Brain microvascular endothelial cell (primary cell): ENCODE data around the gene SHISA9.

ENCODE experiments used
- DNase-seq: peaks from one replicate; pipeline ENCODE4 v3.0.0-alpha.2; 2020
- H3K27ac ChIP-seq: fragments of 250-450 bp; sonication (Bioruptor Pico); 2 replicates; pipeline ENCODE4 v1.5.1; 2020; ENCODE audit warnings: mild to moderate bottlenecking, moderate library complexity
- H3K27me3 ChIP-seq: fragments of 250-450 bp; sonication (Bioruptor Pico); replicated peaks from 2 replicates; pipeline ENCODE4 v1.5.1; 2020; ENCODE audit warnings: mild to moderate bottlenecking
- H3K36me3 ChIP-seq: fragments of 250-450 bp; sonication (Bioruptor Pico); replicated peaks from 2 replicates; pipeline ENCODE4 v1.5.1; 2020; ENCODE audit warnings: mild to moderate bottlenecking
- H3K4me3 ChIP-seq: 2 replicates; pipeline ENCODE4 v1.5.1; 2011; ENCODE audit warnings: low read depth, mild to moderate bottlenecking, control low read depth, low read length, moderate library complexity
- CTCF ChIP-seq: IDR thresholded peaks from 2 replicates; pipeline ENCODE4 v1.5.1; 2011; ENCODE audit warnings: low read depth, mild to moderate bottlenecking, moderate library complexity, low read length, control low read depth, inconsistent platforms; ENCODE audit errors: missing control alignments
- in situ Hi-C: cut with HindIII; loops from 2 replicates; pipeline ENCODE4 v1.10.0; 2017; ENCODE audit warnings: low sequenced_read_pairs, low pct_ligation_motif_present

The SHISA9 gene

DNA sequence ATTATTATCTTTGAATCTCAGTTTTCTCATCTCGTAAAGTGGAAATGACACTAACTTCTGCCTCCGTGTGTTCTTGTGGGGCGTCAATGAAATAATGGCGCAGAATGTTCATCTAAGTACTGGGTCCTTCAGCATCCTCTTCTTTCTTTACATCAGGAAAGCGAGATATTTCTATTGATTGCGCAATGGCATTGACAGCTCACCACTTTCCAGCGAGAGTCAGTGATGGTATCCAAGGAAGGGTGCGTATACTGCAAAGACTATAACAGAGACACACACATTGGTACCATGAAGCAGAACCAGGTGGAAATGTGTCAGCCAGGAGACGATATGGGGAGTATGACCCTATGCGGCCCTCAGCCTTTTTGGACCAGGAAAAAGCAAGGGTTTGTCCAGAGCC, 162.1 kb downstream of the SHISA9 start:
- Histone ChIP-seq H3K27ac (no peak overlapping the region), H3K36me3 (no peaks in the 10 kb centered on the region), H3K4me3 (no peak overlapping the region), H3K27me3 (no peaks in the 10 kb centered on the region)
- in situ Hi-C loops, result no loop called here
- no peak for TF ChIP-seq CTCF
- no peak for DNase-seq

DNA sequence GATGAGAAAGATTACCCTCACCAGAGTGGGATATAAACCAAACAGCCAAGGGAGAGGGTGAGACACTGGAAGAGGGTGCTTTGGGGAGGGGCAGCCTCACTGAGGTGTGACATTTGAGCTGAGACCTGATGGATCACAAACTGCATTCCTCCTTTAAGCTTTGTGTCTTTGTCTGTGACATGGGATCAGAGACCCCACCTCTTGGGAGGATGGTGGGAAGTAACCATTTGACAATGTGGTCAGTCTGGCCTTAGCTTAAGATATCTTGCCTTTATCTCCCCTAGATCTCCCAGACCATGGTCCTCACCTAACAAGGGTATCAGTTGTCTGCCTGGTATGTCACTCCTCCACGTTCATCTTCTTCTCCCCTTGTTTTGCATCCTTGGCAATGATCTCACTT, 163.4 kb downstream of the SHISA9 start:
- no peaks in the 10 kb centered on the region for H3K27me3 ChIP-seq
- no peak overlapping the region for H3K27ac ChIP-seq
- no peak for DNase-seq
- in situ Hi-C loops, result no loop called here
- no peak for TF ChIP-seq CTCF
- no peaks in the 10 kb centered on the region for H3K36me3 ChIP-seq
- H3K4me3 ChIP-seq, result no peak overlapping the region

DNA sequence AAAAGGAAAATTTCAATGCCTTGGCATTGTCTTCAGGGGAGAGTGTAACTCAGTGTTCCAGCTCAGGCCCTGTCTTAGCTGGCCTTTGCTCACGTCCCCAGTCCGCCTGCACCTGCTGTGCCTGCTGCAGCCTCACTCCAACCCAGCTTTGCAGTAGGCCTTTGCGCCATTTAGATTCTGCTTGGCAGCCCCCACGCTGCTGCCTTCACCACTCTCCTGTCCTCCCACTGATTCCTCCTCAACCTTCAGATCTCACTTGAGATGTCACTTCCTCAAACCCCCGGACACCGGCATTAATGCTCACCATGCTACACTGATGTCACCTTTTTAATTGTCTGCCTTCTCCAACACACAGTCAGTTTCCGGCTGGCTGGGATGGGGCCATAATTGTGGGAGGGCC, 166.2 kb downstream of the SHISA9 start:
- Histone ChIP-seq H3K4me3 (no peak overlapping the region), H3K27me3 (no peaks in the 10 kb centered on the region), H3K36me3 (no peaks in the 10 kb centered on the region), H3K27ac (no peak overlapping the region)
- in situ Hi-C loops, result no loop called here
- no peak for TF ChIP-seq CTCF
- DNase-seq, result no peak

DNA sequence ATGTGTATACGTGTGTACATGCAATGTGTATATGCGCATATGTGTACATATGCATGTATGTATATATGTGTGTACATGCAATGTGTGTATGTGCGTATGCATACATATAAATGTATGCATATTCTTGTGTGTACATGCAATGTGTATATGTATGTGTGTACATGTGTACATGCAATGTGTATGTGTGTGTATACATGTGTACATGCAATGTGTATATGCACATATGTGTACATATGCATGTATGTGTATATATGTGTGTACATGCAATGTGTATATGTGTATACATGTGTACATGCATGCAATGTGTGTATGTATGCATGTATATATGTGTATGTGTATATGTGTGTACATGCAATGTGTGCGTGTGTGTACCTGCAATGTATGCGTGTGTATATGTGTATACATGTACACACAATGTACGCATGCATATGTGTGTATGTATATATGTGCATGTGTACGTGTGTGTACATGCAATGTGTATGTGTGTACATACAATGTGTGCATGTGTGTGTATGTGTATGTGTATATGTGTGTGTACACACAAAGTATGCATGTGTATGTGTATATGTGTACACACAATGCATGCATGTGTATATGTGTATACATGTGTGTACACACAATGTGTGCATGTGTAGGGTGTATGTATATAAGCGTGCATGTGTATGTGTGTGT, 167.7 kb downstream of the SHISA9 start:
- H3K4me3 ChIP-seq, result no peak overlapping the region
- no peak overlapping the region for H3K27ac ChIP-seq
- DNase-seq, result no peak
- H3K36me3 ChIP-seq, result no peaks in the 10 kb centered on the region
- in situ Hi-C loops, result no loop called here
- TF ChIP-seq CTCF, result no peak
- H3K27me3 ChIP-seq, result no peaks in the 10 kb centered on the region

GRCh38 chr16:13070268-13070667, 168.9 kb downstream of the SHISA9 start:
- Histone ChIP-seq H3K36me3 (no peaks in the 10 kb centered on the region), H3K27ac (no peak overlapping the region), H3K27me3 (no peaks in the 10 kb centered on the region), H3K4me3 (no peak overlapping the region)
- in situ Hi-C loops, result no loop called here
- DNase-seq, result no peak
- TF ChIP-seq CTCF, result no peak

- Histone ChIP-seq H3K27me3 (no peaks in the 10 kb centered on the region), H3K4me3 (no peak overlapping the region), H3K36me3 (no peaks in the 10 kb centered on the region), H3K27ac (no peak overlapping the region)
- no peak for TF ChIP-seq CTCF
- no peak for DNase-seq
- in situ Hi-C loops, result no loop called here
These were observed 175.5 kb downstream of the SHISA9 start for GRCh38 chr16:13076878-13077277.
